Measurements from ENCODE around the gene NKX6-1. TPM values are rescaled to one million over a fixed set of nuclear protein-coding genes. Genes with fewer than 3 reads are reported as not detected.

NKX6-1 gene
- total RNA-seq, 1 experiment from 2014 or later = 0.37 TPM

DNA sequence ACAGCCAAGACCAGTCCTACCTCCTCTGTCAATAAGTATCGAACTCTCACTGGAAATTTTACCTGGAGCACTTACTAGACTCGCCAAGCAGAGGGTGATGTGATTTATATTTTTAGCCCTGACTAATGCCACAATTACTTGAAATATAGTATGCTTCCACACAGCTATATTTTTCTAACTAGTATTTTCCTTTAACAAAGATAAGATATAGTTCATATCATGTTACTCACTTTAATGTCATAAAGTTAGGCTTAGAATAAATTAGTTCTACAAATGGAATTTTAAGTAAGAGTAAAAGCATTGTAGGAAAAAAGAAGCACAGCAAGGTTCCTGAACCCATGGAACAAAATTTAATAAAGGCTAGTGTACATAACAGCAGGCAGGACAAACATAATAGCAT, 16.0 kb upstream of the NKX6-1 start:
- H3K4me1 ChIP-seq (replicated peaks; ENCODE audit: insufficient read depth) = no peaks in the 10 kb centered on the region
- H3K9me2 ChIP-seq (ENCODE audit: insufficient read depth) = no peaks in the 10 kb centered on the region
- H3K4me3 ChIP-seq = no peak overlapping the region
- no peak for DNase-seq
- no peaks in the 10 kb centered on the region for H3F3A ChIP-seq (ENCODE audit: insufficient read depth, low read depth)
- intact Hi-C loops (cut with micrococcal nuclease; ENCODE audit: unreplicated experiment) = no loop called here
- TF ChIP-seq EZH2 (IDR thresholded peaks at IDR 0.05; ENCODE audit: low read depth) = no peak
- TF ChIP-seq, protein P1, sequence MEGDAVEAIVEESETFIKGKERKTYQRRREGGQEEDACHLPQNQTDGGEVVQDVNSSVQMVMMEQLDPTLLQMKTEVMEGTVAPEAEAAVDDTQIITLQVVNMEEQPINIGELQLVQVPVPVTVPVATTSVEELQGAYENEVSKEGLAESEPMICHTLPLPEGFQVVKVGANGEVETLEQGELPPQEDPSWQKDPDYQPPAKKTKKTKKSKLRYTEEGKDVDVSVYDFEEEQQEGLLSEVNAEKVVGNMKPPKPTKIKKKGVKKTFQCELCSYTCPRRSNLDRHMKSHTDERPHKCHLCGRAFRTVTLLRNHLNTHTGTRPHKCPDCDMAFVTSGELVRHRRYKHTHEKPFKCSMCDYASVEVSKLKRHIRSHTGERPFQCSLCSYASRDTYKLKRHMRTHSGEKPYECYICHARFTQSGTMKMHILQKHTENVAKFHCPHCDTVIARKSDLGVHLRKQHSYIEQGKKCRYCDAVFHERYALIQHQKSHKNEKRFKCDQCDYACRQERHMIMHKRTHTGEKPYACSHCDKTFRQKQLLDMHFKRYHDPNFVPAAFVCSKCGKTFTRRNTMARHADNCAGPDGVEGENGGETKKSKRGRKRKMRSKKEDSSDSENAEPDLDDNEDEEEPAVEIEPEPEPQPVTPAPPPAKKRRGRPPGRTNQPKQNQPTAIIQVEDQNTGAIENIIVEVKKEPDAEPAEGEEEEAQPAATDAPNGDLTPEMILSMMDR (conservative IDR thresholded peaks at IDR 0.05) = no peak
- no peaks in the 10 kb centered on the region for H3K79me2 ChIP-seq (ENCODE audit: low read depth)
- no peaks in the 10 kb centered on the region for H4K20me1 ChIP-seq (ENCODE audit: insufficient read depth)
- H3K36me3 ChIP-seq (ENCODE audit: low read depth) = no peaks in the 10 kb centered on the region
- H3K9me3 ChIP-seq (ENCODE audit: insufficient read depth, low read depth) = no peaks in the 10 kb centered on the region
- no peak overlapping the region for H3K4me2 ChIP-seq
- ChIA-PET CTCF (interaction anchor here (0.5 kb wide), 1 partner anchor 12 kb away, joined by 4 read pairs; no protein-coding TSS in a partner anchor), POLR2A (ENCODE audit: unreplicated experiment) (no interaction called here)
- no peak overlapping the region for H2AFZ ChIP-seq
- H3K27me3 ChIP-seq (ENCODE audit: insufficient read depth, low read depth) = no peaks in the 10 kb centered on the region
- H3K27ac ChIP-seq = no peak overlapping the region
- no TSS peak for BruUV-seq (replicated peaks)

DNA sequence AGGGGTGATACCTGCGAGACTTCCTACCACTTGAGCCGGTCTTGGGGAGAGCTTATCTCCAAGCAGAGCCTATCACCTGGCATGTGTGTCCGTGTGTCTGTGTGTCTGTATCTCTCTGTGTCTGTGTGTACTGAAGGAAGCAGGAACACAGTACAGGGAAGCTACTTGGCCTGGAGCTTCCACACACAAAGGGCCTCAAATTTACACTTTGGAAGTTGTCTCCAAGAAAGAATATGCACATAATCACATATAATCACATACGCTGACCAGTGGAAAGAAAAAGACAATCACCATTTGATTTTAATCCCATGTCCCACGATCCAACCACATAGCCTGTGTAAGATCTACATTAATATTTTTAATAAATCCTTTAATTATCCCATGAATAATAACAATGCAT, 13.2 kb upstream of the NKX6-1 start:
- no peak overlapping the region for H3K27ac ChIP-seq
- ChIA-PET CTCF (no interaction called here), POLR2A (ENCODE audit: unreplicated experiment) (no interaction called here)
- intact Hi-C loops (cut with micrococcal nuclease; ENCODE audit: unreplicated experiment) = no loop called here
- H3K79me2 ChIP-seq (ENCODE audit: low read depth) = no peaks in the 10 kb centered on the region
- H3K9me2 ChIP-seq (ENCODE audit: insufficient read depth) = no peaks in the 10 kb centered on the region
- no peak overlapping the region for H2AFZ ChIP-seq
- H3K27me3 ChIP-seq (ENCODE audit: insufficient read depth, low read depth) = no peaks in the 10 kb centered on the region
- BruUV-seq (replicated peaks) = no TSS peak
- H3K4me3 ChIP-seq = no peak overlapping the region
- no peak for DNase-seq
- H3K9me3 ChIP-seq (ENCODE audit: insufficient read depth, low read depth) = no peaks in the 10 kb centered on the region
- no peaks in the 10 kb centered on the region for H4K20me1 ChIP-seq (ENCODE audit: insufficient read depth)
- H3F3A ChIP-seq (ENCODE audit: insufficient read depth, low read depth) = no peaks in the 10 kb centered on the region
- TF ChIP-seq, protein P1 (conservative IDR thresholded peaks at IDR 0.05) = no peak
- no peak for TF ChIP-seq EZH2 (IDR thresholded peaks at IDR 0.05; ENCODE audit: low read depth)
- no peaks in the 10 kb centered on the region for H3K4me1 ChIP-seq (replicated peaks; ENCODE audit: insufficient read depth)
- H3K4me2 ChIP-seq = no peak overlapping the region
- no peaks in the 10 kb centered on the region for H3K36me3 ChIP-seq (ENCODE audit: low read depth)

DNA sequence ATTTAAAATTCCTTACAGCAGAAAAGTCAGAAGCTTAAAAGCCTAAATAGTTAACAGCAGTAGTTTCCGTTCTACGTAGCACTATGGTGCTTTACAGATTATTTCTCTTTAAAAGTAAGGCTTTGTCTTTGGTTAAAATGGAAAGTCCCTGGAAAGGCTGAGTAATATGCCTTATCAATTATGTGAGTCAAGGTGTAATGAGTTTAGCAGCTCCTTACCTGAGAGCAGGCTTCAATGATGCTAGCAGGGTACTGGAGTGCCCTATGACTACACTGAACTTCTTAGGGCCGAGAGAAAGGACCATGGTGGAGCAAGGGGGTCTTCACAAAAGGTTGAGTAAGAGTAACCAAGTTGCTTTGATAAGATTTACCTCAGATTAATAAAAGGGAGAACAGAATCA, 12.6 kb upstream of the NKX6-1 start:
- H3K4me1 ChIP-seq (replicated peaks; ENCODE audit: insufficient read depth) = no peaks in the 10 kb centered on the region
- H3K79me2 ChIP-seq (ENCODE audit: low read depth) = no peaks in the 10 kb centered on the region
- H3K4me2 ChIP-seq = no peak overlapping the region
- no peaks in the 10 kb centered on the region for H3K36me3 ChIP-seq (ENCODE audit: low read depth)
- no peak overlapping the region for H3K27ac ChIP-seq
- H3K9me2 ChIP-seq (ENCODE audit: insufficient read depth) = no peaks in the 10 kb centered on the region
- H4K20me1 ChIP-seq (ENCODE audit: insufficient read depth) = no peaks in the 10 kb centered on the region
- no peaks in the 10 kb centered on the region for H3F3A ChIP-seq (ENCODE audit: insufficient read depth, low read depth)
- no peak for DNase-seq
- H3K9me3 ChIP-seq (ENCODE audit: insufficient read depth, low read depth) = no peaks in the 10 kb centered on the region
- intact Hi-C loops (cut with micrococcal nuclease; ENCODE audit: unreplicated experiment) = no loop called here
- CTCF ChIA-PET = no interaction called here
- POLR2A ChIA-PET (ENCODE audit: unreplicated experiment) = no interaction called here
- no peaks in the 10 kb centered on the region for H3K27me3 ChIP-seq (ENCODE audit: insufficient read depth, low read depth)
- no TSS peak for BruUV-seq (replicated peaks)
- no peak overlapping the region for H2AFZ ChIP-seq
- H3K4me3 ChIP-seq = no peak overlapping the region
- TF ChIP-seq EZH2 (IDR thresholded peaks at IDR 0.05; ENCODE audit: low read depth) = no peak
- TF ChIP-seq, protein P1 (conservative IDR thresholded peaks at IDR 0.05) = no peak
